HL-60/S4 treated with phorbol 12-myristate 13-acetate at 8.2 ng/mL for 4 days and 3 days (cell line): Measurements from ENCODE around the gene PLK1.

ENCODE experiments used
- in situ Hi-C: fragments of 300-500 bp; cut with MboI; formaldehyde crosslinking; loops from 2 replicates; pipeline ENCODE4 v1.15.0; 2022; ENCODE audit warnings: low sequenced_read_pairs

PLK1 gene

DNA sequence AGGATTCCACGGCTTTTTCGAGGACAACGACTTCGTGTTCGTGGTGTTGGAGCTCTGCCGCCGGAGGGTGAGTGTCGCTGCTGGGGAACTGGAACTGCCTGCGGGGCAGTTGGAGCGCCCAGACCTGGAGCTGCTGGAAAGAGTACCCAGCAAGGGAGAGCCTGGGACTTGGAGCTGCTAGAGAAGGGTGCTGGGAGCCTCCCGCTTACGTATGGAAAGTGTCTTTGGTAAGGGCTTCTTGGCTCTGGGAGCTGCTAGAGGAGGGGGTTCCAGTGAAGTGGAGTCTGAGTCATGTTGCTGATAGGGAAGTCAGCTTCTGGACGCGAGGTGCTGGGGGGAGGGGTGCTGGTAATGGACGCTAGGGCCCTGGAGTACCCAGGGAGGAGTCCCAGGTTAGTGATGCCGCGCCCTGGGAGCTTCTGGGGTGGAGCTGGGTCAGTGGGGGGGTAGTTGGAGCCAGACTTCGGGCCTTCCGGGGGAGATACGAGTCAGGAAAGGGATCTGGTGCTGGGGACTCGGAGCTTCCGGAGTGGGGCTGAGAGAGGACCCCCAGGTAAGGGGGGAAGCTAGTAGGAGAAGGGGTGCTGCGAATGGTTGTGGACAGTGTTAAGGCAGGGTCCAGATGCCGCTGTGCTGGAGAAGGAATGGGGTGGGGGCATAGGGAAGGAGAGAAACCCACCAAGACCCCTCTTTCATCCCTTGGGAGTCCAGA is 741 bp downstream of the PLK1 start:
- in situ Hi-C loops, result no loop called here

DNA sequence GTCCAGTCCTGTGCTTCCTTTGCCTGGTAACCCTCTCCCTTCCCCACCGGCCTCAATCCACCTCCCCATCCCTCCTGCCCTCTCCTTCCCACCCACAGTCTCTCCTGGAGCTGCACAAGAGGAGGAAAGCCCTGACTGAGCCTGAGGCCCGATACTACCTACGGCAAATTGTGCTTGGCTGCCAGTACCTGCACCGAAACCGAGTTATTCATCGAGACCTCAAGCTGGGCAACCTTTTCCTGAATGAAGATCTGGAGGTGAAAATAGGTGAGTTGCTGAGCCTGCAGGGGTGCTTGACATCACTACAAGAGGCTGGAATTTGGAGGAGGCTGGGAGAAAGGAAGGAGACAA is 1.3 kb downstream of the PLK1 start:
- in situ Hi-C loops, result no loop called here

GRCh38 chr16:23682181-23682580 is 3.5 kb downstream of the PLK1 start:
- in situ Hi-C loops, result no loop called here

DNA sequence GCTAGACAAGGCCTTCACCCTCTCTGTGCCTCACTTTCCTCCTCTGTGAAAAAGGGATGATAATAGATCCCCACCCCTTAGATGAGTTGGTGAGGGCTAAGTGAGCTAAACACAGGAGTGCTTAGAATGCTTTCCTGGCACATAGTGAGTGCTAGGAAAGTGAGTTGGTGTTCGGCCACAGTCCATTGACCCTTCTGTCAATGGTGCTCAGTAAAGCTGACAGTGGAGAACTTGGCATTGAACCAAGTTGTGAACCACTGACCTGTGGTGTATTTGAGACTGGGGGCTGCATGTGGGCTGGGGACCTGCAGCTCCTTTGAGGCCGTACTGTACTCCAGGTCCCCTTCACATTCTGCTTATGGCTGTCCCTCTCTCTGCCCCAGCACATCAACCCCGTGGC is 4.8 kb downstream of the PLK1 start:
- in situ Hi-C loops, result no loop called here

DNA sequence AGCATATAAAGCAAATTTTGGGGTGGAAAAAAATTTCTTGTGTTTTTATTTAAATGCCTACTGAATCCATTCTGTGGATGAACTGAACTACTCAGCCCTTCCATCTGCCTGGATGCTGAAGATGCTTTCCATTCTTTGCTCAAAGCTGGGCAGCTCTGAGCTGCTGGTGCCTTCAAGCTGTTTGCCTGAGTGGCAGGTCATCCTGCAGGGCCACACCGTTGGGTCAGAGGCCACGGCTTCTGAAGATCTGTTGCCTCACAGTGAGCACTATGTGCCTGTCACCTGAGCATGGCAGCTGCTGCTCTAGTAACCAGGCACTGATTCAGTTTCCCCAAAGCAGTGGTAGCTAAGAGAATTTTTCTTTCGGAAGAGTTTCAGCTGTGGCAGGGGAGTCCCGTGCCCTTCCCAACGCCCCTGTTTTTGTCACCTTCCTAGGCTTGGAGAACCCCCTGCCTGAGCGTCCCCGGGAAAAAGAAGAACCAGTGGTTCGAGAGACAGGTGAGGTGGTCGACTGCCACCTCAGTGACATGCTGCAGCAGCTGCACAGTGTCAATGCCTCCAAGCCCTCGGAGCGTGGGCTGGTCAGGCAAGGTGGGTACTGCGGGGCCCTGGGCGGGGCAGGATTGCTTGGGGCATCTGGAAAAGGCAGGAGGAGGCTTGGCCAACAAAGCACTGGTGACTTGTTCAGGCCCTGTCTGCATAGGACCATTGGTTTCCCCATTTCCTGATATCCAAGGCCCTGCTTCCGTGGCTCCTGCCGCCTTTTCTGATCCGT is 8.5 kb downstream of the PLK1 start:
- in situ Hi-C loops, result no loop called here

DNA sequence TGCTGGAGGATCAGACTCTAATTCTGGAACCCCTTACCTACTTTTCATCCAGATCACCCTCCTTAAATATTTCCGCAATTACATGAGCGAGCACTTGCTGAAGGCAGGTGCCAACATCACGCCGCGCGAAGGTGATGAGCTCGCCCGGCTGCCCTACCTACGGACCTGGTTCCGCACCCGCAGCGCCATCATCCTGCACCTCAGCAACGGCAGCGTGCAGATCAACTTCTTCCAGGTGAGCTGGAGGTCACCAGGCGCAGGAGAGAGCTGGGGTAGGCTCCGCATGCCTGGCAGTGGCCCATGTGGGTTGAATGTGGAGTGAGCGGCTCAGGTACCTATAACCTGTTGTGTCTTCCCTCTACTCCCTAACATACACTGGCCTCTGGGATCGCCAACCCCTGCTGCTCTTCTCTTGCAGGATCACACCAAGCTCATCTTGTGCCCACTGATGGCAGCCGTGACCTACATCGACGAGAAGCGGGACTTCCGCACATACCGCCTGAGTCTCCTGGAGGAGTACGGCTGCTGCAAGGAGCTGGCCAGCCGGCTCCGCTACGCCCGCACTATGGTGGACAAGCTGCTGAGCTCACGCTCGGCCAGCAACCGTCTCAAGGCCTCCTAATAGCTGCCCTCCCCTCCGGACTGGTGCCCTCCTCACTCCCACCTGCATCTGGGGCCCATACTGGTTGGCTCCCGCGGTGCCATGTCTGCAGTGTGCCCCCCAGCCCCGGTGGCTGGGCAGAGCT is 10.9 kb downstream of the PLK1 start:
- in situ Hi-C loops, result no loop called here

DNA sequence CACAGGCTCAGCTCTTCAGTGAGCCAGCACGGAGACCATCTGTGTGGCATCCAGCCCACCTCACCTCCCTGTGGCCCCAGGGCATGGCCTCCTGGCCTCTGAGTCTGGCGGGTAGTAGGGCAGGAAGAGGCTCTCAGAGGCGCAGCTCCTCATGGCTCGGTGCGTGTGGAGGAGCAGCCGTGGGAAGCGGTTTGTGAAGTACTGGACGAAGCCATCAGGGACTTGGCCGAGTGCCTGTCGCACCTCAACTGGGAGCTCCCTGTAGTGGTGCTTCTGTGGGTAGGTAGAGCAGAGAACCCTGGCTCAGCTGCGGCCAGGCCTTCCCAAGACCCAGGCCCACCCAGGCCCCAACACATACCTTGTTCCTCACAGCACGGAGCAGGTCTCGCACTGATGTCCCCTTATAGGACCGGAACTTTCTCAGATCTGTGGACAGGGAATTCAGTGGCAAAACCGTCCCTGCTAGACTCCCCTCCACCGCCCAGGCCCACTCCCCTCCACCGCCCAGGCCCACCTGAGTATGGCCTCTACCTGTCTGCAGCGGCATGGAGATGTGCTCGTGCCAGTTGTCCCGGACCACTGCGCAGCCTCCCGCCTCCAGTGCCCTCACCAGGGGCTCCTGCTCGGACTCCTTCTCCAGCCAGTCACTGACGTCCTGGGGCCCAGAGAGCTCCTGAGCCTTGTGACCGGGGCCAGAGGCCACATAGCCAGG is 12.2 kb downstream of the PLK1 start:
- in situ Hi-C loops, result no loop called here

GRCh38 chr16:23691483-23692189 is 12.9 kb downstream of the PLK1 start:
- in situ Hi-C loops, result no loop called here

GRCh38 chr16:23692190-23692837 is 13.6 kb downstream of the PLK1 start:
- in situ Hi-C loops, result no loop called here

- in situ Hi-C loops, result no loop called here
Observed at GRCh38 chr16:23694265-23694643, 15.6 kb downstream of the PLK1 start.

GRCh38 chr16:23694644-23695373 is 16.1 kb downstream of the PLK1 start:
- in situ Hi-C loops, result no loop called here

- in situ Hi-C loops, result no loop called here
Observed at GRCh38 chr16:23695756-23696155, 17.1 kb downstream of the PLK1 start.

DNA sequence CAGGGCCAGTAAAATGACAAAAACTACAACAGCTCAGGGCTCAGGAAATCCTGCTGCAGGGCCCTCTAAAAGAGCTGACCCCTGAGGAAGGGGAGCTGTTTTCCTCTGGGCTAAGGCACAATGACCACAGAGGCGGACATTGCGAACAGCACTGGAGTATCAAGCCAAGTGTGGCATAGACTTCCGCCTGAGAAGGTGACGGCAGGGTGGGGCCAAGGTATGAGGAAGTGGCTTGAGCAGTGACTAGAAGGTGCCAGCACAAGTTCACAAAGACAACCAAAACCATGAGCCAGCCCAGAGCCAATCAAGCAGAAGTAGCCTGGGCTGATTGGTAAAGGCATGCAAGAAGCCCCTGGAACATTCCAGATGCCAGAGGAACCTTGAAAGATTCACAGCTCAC is 20.4 kb downstream of the PLK1 start:
- in situ Hi-C loops, result no loop called here

DNA sequence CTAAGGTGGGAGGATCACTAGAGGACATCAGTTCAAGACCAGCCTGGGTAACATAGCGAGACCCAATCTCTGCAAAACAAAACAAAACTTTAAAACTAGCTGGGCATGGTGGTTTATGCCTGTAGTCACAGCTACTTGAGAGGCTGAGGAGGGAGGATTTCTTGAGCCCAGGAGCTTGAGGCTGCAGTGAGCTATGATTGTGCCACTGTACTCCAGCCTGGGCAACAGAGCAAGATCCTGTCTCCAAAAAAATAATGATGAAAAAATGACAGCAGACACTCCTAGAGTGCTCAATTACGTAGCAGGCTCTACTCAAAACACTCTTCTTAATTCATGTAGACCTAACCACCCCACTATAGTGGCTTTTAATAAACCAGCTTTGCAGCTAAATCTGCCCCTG is 21.4 kb downstream of the PLK1 start:
- in situ Hi-C loops, result no loop called here

DNA sequence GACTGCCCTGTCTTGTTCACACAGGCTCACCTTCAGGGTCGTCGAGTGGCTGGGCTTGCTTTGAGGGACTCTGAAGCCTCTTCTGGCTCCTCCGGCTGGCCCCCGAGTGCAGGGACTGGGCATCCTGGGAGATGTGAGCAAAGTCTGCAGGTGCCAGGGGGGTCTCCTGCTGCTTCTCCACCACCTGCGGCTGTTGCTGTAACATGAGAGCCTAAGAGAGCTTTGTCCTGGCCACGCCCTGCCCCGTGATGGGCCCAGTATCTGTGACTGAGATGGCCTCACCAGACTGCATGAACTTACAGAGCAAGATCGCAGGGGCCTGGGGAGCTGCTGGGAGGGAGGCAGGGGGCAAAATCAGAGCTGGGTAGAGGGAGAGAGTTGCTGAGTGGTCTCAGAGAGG is 21.8 kb downstream of the PLK1 start:
- in situ Hi-C loops, result no loop called here

- in situ Hi-C loops, result no loop called here
Observed at GRCh38 chr16:23701045-23701444, 22.4 kb downstream of the PLK1 start.

GRCh38 chr16:23702951-23703350 is 24.3 kb downstream of the PLK1 start:
- in situ Hi-C loops, result no loop called here

- in situ Hi-C loops, result no loop called here
Observed at GRCh38 chr16:23704772-23705516, 26.3 kb downstream of the PLK1 start.

DNA sequence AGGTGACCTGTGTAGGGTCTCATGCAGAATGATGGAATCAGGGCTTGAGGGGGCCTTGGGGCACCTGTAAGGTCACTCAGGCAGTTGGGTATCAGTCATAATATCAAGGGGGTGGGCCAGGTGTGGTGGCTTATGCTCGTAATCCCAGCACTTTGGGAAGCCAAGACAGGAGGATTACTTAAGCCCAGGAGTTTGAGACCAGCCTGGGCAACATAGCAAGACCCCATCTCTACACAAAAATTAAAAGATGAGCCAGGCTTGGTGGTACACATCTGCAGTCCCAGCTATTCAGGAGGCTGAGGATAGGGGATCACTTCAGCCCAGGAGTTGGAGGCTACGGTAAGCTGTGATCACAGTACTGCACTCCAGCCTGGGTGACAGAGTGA is 26.8 kb downstream of the PLK1 start:
- in situ Hi-C loops, result no loop called here
